Endothelial cell (in vitro differentiated cells): ENCODE data around the gene LIPA. TPM values are rescaled to one million over a fixed set of nuclear protein-coding genes. Genes with fewer than 3 reads are reported as not detected.
"Not testable (repeated sequence)": the region's sequence is repeated elsewhere in the genome, so short reads cannot be mapped to it uniquely, and the experiment has no call there.

ENCODE experiments used
- DNase-seq: peaks from one replicate; pipeline ENCODE4 v3.0.0; 2021; ENCODE audit warnings: low spot score
- H3K27ac Mint-ChIP-seq: one replicate; pipeline ENCODE4 v1.8.0; 2021; ENCODE audit warnings: mixed read lengths, inconsistent platforms; ENCODE audit not compliant: unreplicated experiment
- H3K27me3 Mint-ChIP-seq: one replicate; pipeline ENCODE4 v1.8.0; 2021; ENCODE audit warnings: mild to moderate bottlenecking, moderate library complexity, mixed read lengths, inconsistent platforms; ENCODE audit not compliant: unreplicated experiment
- H3K36me3 Mint-ChIP-seq: one replicate; pipeline ENCODE4 v1.8.0; 2021; ENCODE audit warnings: mild to moderate bottlenecking, low read depth, mixed read lengths, inconsistent platforms; ENCODE audit not compliant: unreplicated experiment
- H3K4me1 Mint-ChIP-seq: one replicate; pipeline ENCODE4 v1.8.0; 2021; ENCODE audit warnings: mild to moderate bottlenecking, mixed read lengths, inconsistent platforms; ENCODE audit not compliant: unreplicated experiment
- H3K4me3 Mint-ChIP-seq: one replicate; pipeline ENCODE4 v1.8.0; 2021; ENCODE audit warnings: mild to moderate bottlenecking, mixed read lengths, inconsistent platforms; ENCODE audit not compliant: unreplicated experiment
- H3K9me3 Mint-ChIP-seq: one replicate; pipeline ENCODE4 v1.8.0; 2021; ENCODE audit warnings: mixed read lengths, inconsistent platforms; ENCODE audit not compliant: unreplicated experiment
- CTCF ChIP-seq: fragments of 200-600 bp; sonication (generic); IDR thresholded peaks from one replicate; pipeline ENCODE4 v1.5.0; 2021; ENCODE audit warnings: antibody characterized with exemption; ENCODE audit not compliant: unreplicated experiment
- total RNA-seq: library from RNA; stranded (reverse); fragmentation: NEBNext Ultra II Directional; extraction: Animal tissue kit (Norgen Biotek cat#: 25700); gene quantifications from one replicate; pipeline ENCODE4 v1.2.1, GENCODE V29; 2021; ENCODE audit not compliant: unreplicated experiment

Gene LIPA
- total RNA-seq, 1 donor from 2014 or later, result 84.2 TPM

- DNase-seq, result no peak
- Mint-ChIP-seq H3K4me1 (peaks cover under 1% of the 10 kb centered on the region), H3K27ac (no peak overlapping the region), H3K36me3 (peaks cover 6% of the 10 kb centered on the region), H3K9me3 (no peaks in the 10 kb centered on the region), H3K27me3 (no peaks in the 10 kb centered on the region), H3K4me3 (no peak overlapping the region)
- TF ChIP-seq CTCF, result no peak
Measured at GRCh38 chr10:89248990-89249389, 2.6 kb downstream of the LIPA start.

GRCh38 chr10:89247623-89248022, 4.0 kb downstream of the LIPA start:
- H3K4me3 Mint-ChIP-seq, result not testable (repeated sequence)

GRCh38 chr10:89245802-89246201, 5.8 kb downstream of the LIPA start:
- Mint-ChIP-seq H3K27me3 (no peaks in the 10 kb centered on the region), H3K36me3 (no peaks in the 10 kb centered on the region), H3K9me3 (no peaks in the 10 kb centered on the region), H3K27ac (peak overlapping the region; percentile 61), H3K4me1 (peaks cover 21% of the 10 kb centered on the region), H3K4me3 (no peak overlapping the region)
- DNase-seq, result no peak
- TF ChIP-seq CTCF, result no peak

More at GRCh38 chr10:89247623-89248022, 4.0 kb downstream of the LIPA start:
- not testable (repeated sequence) for H3K36me3 Mint-ChIP-seq, H3K27ac Mint-ChIP-seq, H3K4me1 Mint-ChIP-seq, H3K9me3 Mint-ChIP-seq, DNase-seq, H3K27me3 Mint-ChIP-seq

GRCh38 chr10:89242840-89243568, 8.6 kb downstream of the LIPA start:
- Mint-ChIP-seq H3K27me3 (no peaks in the 10 kb centered on the region), H3K36me3 (peaks cover 4% of the 10 kb centered on the region), H3K9me3 (no peaks in the 10 kb centered on the region), H3K4me3 (no peak overlapping the region), H3K4me1 (peaks cover 30% of the 10 kb centered on the region), H3K27ac (no peak overlapping the region)
- no peak for DNase-seq
- TF ChIP-seq CTCF, result no peak

- no peaks in the 10 kb centered on the region for H3K27me3 Mint-ChIP-seq
- no peak overlapping the region for H3K4me3 Mint-ChIP-seq
- H3K27ac Mint-ChIP-seq, result no peak overlapping the region
- no peaks in the 10 kb centered on the region for H3K9me3 Mint-ChIP-seq
- DNase-seq, result no peak
- peaks cover 4% of the 10 kb centered on the region for H3K36me3 Mint-ChIP-seq
- no peak for TF ChIP-seq CTCF
- H3K4me1 Mint-ChIP-seq, result peaks cover 33% of the 10 kb centered on the region
Measured at GRCh38 chr10:89242345-89242684, 9.3 kb downstream of the LIPA start.
